ENCODE results near the gene ETS2.

The ETS2 gene

GRCh38 chr21:38807441-38807871 is 1.7 kb downstream of the ETS2 start:
- no peak overlapping the region for H3K27ac ChIP-seq
- TF ChIP-seq ZFX (IDR thresholded peaks at IDR 0.05; ENCODE audit: borderline replicate concordance) (no peak), CTCF (IDR thresholded peaks at IDR 0.05) (no peak)

- no peak overlapping the region for H3K27ac ChIP-seq
- TF ChIP-seq CTCF (IDR thresholded peaks at IDR 0.05): no peak
Measured at GRCh38 chr21:38807986-38808385, 2.3 kb downstream of the ETS2 start.

- TF ChIP-seq ZFX (IDR thresholded peaks at IDR 0.05; ENCODE audit: borderline replicate concordance): no peak
- no peak for TF ChIP-seq CTCF (IDR thresholded peaks at IDR 0.05)
- no peak overlapping the region for H3K27ac ChIP-seq
Measured at GRCh38 chr21:38809198-38809878, 3.6 kb downstream of the ETS2 start.

GRCh38 chr21:38810034-38810825 is 4.5 kb downstream of the ETS2 start:
- no peak overlapping the region for H3K27ac ChIP-seq
- no peak for TF ChIP-seq CTCF (IDR thresholded peaks at IDR 0.05)
- TF ChIP-seq ZFX (IDR thresholded peaks at IDR 0.05; ENCODE audit: borderline replicate concordance): no peak

- TF ChIP-seq CTCF (IDR thresholded peaks at IDR 0.05): no peak
- TF ChIP-seq ZFX (IDR thresholded peaks at IDR 0.05; ENCODE audit: borderline replicate concordance): no peak
- no peak overlapping the region for H3K27ac ChIP-seq
Measured at GRCh38 chr21:38810826-38811164, 5.1 kb downstream of the ETS2 start.

- TF ChIP-seq CTCF (IDR thresholded peaks at IDR 0.05) (no peak), ZFX (IDR thresholded peaks at IDR 0.05; ENCODE audit: borderline replicate concordance) (no peak)
- H3K27ac ChIP-seq: no peak overlapping the region
Measured at GRCh38 chr21:38811257-38811656, 5.5 kb downstream of the ETS2 start.

GRCh38 chr21:38813143-38813542 is 7.4 kb downstream of the ETS2 start:
- no peak for TF ChIP-seq CTCF (IDR thresholded peaks at IDR 0.05)
- no peak for TF ChIP-seq ZFX (IDR thresholded peaks at IDR 0.05; ENCODE audit: borderline replicate concordance)
- H3K27ac ChIP-seq: no peak overlapping the region
